ENCODE results near the gene DRAP1. TPM values are rescaled to one million over a fixed set of nuclear protein-coding genes. Genes with fewer than 3 reads are reported as not detected.
A peak's percentile ranks its signal among the peaks of the same experiment; 100 is the strongest.

The DRAP1 gene
- total and polyA plus RNA-seq, 9 of the 15 experiments (the other 6 are each of a cell fraction or from before 2014, with no cell fraction given) = 9.6 to 200 (median 92.9) TPM

DNA sequence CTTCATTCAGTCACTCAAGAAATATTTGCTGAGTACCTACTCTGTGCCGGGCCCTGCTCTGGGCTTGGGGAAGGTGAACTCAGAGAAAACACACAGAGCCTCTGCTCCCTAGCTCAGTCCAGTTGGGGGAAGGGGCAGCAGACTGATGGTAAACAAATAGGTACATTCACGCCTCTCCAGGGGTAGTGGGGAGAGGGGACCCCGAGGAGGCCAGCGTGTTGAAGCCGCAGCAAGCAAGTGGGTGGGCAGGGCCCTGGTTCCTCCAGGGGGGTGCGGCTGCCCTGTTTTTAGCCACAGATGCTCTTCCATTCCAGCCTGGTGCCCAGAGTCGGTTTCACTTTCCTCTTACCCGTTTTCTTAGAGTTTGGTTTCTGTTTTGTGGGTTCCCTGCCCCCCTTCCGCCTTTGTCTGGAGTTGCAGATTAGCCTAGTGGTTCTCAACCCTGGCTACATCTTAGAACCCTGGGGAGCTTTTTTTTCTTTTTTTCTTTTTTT lies 8.7 kb downstream of the DRAP1 start (continued):
- TF ChIP-seq, protein P1, sequence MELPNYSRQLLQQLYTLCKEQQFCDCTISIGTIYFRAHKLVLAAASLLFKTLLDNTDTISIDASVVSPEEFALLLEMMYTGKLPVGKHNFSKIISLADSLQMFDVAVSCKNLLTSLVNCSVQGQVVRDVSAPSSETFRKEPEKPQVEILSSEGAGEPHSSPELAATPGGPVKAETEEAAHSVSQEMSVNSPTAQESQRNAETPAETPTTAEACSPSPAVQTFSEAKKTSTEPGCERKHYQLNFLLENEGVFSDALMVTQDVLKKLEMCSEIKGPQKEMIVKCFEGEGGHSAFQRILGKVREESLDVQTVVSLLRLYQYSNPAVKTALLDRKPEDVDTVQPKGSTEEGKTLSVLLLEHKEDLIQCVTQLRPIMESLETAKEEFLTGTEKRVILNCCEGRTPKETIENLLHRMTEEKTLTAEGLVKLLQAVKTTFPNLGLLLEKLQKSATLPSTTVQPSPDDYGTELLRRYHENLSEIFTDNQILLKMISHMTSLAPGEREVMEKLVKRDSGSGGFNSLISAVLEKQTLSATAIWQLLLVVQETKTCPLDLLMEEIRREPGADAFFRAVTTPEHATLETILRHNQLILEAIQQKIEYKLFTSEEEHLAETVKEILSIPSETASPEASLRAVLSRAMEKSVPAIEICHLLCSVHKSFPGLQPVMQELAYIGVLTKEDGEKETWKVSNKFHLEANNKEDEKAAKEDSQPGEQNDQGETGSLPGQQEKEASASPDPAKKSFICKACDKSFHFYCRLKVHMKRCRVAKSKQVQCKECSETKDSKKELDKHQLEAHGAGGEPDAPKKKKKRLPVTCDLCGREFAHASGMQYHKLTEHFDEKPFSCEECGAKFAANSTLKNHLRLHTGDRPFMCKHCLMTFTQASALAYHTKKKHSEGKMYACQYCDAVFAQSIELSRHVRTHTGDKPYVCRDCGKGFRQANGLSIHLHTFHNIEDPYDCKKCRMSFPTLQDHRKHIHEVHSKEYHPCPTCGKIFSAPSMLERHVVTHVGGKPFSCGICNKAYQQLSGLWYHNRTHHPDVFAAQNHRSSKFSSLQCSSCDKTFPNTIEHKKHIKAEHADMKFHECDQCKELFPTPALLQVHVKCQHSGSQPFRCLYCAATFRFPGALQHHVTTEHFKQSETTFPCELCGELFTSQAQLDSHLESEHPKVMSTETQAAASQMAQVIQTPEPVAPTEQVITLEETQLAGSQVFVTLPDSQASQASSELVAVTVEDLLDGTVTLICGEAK (IDR thresholded peaks at IDR 0.05) = peak; percentile 43; the same call in 1 of the 2 replicates
- TF ChIP-seq, protein P1 (CRISPR knock-in tag; IDR thresholded peaks at IDR 0.05) = no peak
- TF ChIP-seq ZNF780A (CRISPR knock-in tag; IDR thresholded peaks at IDR 0.05) (no peak), E2F6 (IDR thresholded peaks at IDR 0.05; ENCODE audit: borderline replicate concordance in 1 of 2, extremely low read depth in 1 of 2, insufficient read depth in 1 of 2, insufficient read length in 1 of 2, low read depth in 1 of 2, low read length in 1 of 2, poor library complexity in 1 of 2, severe bottlenecking in 1 of 2) (no peak), ZBTB34 (CRISPR knock-in tag; IDR thresholded peaks at IDR 0.05) (no peak), SNRNP70 (optimal IDR thresholded peaks at IDR 0.05; ENCODE audit: low read depth, low read length) (no peak), MTA2 (IDR thresholded peaks at IDR 0.05; ENCODE audit: low read depth) (peak; percentile 31; the same call in 1 of the 2 replicates), HSF4 (CRISPR knock-in tag; IDR thresholded peaks at IDR 0.05; ENCODE audit: borderline replicate concordance) (no peak), PHB (CRISPR knock-in tag; IDR thresholded peaks at IDR 0.05) (no peak), ZNF41 (CRISPR knock-in tag; conservative IDR thresholded peaks at IDR 0.05) (no peak), E2F3 (CRISPR knock-in tag; IDR thresholded peaks at IDR 0.05) (no peak), TRIM24 (IDR thresholded peaks at IDR 0.05) (no peak), BRCA1 (IDR thresholded peaks at IDR 0.05) (no peak), BRCA1 (CRISPR knock-in tag; IDR thresholded peaks at IDR 0.05) (no peak), KAT7 (CRISPR knock-in tag; IDR thresholded peaks at IDR 0.05; ENCODE audit: borderline replicate concordance) (no peak), HMG20A (CRISPR knock-in tag; conservative IDR thresholded peaks at IDR 0.05) (no peak)
- TF ChIP-seq, protein P2, sequence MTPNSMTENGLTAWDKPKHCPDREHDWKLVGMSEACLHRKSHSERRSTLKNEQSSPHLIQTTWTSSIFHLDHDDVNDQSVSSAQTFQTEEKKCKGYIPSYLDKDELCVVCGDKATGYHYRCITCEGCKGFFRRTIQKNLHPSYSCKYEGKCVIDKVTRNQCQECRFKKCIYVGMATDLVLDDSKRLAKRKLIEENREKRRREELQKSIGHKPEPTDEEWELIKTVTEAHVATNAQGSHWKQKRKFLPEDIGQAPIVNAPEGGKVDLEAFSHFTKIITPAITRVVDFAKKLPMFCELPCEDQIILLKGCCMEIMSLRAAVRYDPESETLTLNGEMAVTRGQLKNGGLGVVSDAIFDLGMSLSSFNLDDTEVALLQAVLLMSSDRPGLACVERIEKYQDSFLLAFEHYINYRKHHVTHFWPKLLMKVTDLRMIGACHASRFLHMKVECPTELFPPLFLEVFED (CRISPR knock-in tag; conservative IDR thresholded peaks at IDR 0.05) = 0 out of 2 replicates have a peak, but pooled peaks have one; percentile 31
